ENCODE data around the gene NSUN6.
"Not testable (repeated sequence)": the region's sequence is repeated elsewhere in the genome, so short reads cannot be mapped to it uniquely, and the experiment has no call there.

- TF ChIP-seq EZH2 (IDR thresholded peaks at IDR 0.05); SIN3A (IDR thresholded peaks at IDR 0.05; ENCODE audit: low read depth); TCF7L2 (IDR thresholded peaks at IDR 0.05; ENCODE audit: borderline replicate concordance, extremely low read depth, insufficient read depth, insufficient read length); CTCF (IDR thresholded peaks at IDR 0.05 in 2 of 3, conservative IDR thresholded peaks at IDR 0.05 in 1 of 3; ENCODE audit: borderline replicate concordance in 1 of 3, insufficient read depth in 1 of 3, low read depth in 2 of 3, low read length in 2 of 3); SP1 (IDR thresholded peaks at IDR 0.05; ENCODE audit: low read depth); EGR1 (IDR thresholded peaks at IDR 0.05; ENCODE audit: low read depth); POLR2AphosphoS5 (IDR thresholded peaks at IDR 0.05; ENCODE audit: low read depth, low read length): not testable (repeated sequence)
Measured at GRCh38 chr10:18637400-18637799, 14.0 kb downstream of the NSUN6 start.
